Mesothelial cell of epicardium (in vitro differentiated cells): ENCODE results near the gene ORC3. TPM values are rescaled to one million over a fixed set of nuclear protein-coding genes. Genes with fewer than 3 reads are reported as not detected.

Experiments used
- DNase-seq, 2 experiments: peaks; one replicate each; pipeline ENCODE4 v3.0.0; 2021; ENCODE audit warnings: low spot score in 2 of 2; ENCODE audit not compliant: unreplicated experiment in 2 of 2
- H3K27ac Mint-ChIP-seq: 2 replicates; pipeline ENCODE4 v1.8.0; 2021; ENCODE audit warnings: mixed read lengths
- H3K27me3 Mint-ChIP-seq: 2 replicates; pipeline ENCODE4 v1.8.0; 2021; ENCODE audit warnings: low read depth, mixed read lengths
- H3K36me3 Mint-ChIP-seq: 2 replicates; pipeline ENCODE4 v1.8.0; 2021; ENCODE audit warnings: mixed read lengths
- H3K4me1 Mint-ChIP-seq: 2 replicates; pipeline ENCODE4 v1.8.0; 2021; ENCODE audit warnings: mixed read lengths
- H3K4me3 Mint-ChIP-seq: 2 replicates; pipeline ENCODE4 v1.8.0; 2021; ENCODE audit warnings: mild to moderate bottlenecking, moderate library complexity, mixed read lengths
- H3K9me3 Mint-ChIP-seq: 2 replicates; pipeline ENCODE4 v1.8.0; 2021; ENCODE audit warnings: mixed read lengths
- total RNA-seq: library from RNA; stranded (reverse); gene quantifications from 3 replicates; pipeline ENCODE4 v1.2.1, GENCODE V29; 2021
- TF ChIP-seq, protein P1 (sequence below): fragments of 200-600 bp; sonication (generic); IDR thresholded peaks from one replicate; pipeline ENCODE4 v1.5.0; 2021; ENCODE audit warnings: antibody characterized with exemption; ENCODE audit not compliant: unreplicated experiment

Gene ORC3
- total RNA-seq, 1 donor from 2014 or later = 28.0 TPM

DNA sequence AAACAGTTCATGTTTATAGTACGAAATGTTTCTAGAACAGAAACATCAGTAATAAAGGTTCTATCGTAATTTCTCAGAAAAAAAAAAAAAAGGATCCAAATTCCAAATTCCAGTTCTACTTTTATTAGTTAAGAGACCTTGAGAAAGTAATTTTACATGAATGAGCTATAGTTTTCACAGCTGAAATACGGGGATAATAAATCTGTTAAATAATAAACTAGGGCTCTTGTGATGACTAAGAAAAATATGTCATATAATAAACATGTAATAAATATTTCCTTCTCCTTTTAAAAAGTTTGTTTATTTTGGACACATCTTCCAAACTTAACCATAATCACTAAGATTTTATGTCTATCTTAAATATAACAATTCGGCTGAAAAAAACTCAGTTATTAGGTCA is 17.9 kb upstream of the ORC3 start:
- Mint-ChIP-seq H3K4me3 (no peak overlapping the region), H3K36me3 (peaks cover 16% of the 10 kb centered on the region), H3K27me3 (no peaks in the 10 kb centered on the region), H3K4me1 (peaks cover 30% of the 10 kb centered on the region), H3K9me3 (no peaks in the 10 kb centered on the region), H3K27ac (no peak overlapping the region)
- no peak for DNase-seq
- TF ChIP-seq, protein P1, sequence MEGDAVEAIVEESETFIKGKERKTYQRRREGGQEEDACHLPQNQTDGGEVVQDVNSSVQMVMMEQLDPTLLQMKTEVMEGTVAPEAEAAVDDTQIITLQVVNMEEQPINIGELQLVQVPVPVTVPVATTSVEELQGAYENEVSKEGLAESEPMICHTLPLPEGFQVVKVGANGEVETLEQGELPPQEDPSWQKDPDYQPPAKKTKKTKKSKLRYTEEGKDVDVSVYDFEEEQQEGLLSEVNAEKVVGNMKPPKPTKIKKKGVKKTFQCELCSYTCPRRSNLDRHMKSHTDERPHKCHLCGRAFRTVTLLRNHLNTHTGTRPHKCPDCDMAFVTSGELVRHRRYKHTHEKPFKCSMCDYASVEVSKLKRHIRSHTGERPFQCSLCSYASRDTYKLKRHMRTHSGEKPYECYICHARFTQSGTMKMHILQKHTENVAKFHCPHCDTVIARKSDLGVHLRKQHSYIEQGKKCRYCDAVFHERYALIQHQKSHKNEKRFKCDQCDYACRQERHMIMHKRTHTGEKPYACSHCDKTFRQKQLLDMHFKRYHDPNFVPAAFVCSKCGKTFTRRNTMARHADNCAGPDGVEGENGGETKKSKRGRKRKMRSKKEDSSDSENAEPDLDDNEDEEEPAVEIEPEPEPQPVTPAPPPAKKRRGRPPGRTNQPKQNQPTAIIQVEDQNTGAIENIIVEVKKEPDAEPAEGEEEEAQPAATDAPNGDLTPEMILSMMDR = no peak

DNA sequence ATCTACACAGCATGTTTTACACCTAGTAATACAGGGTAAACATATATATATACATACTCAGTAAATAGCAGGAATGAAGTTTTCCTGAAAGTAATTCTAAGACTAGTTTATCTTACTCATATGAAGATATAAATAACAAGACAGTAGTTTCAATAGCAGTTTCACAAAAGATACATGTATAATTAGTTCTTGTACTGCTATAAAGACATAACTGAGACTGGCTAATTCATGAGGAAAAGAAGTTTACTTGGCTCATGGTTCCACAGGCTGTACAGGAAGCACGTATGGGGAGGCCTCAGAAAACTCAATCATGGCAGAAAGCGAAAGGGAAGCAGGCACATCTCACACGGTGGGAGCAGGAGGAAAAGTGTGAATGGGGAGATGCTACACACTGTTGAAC is 17.1 kb upstream of the ORC3 start:
- Mint-ChIP-seq H3K4me3 (no peak overlapping the region), H3K36me3 (peaks cover 19% of the 10 kb centered on the region), H3K27me3 (no peaks in the 10 kb centered on the region), H3K9me3 (no peaks in the 10 kb centered on the region), H3K27ac (peak overlapping the region; percentile 68), H3K4me1 (peaks cover 30% of the 10 kb centered on the region)
- TF ChIP-seq, protein P1 = no peak
- no peak for DNase-seq

- no peak for DNase-seq
- TF ChIP-seq, protein P1 = no peak
- peaks cover 15% of the 10 kb centered on the region for H3K36me3 Mint-ChIP-seq
- H3K4me3 Mint-ChIP-seq = no peak overlapping the region
- no peaks in the 10 kb centered on the region for H3K27me3 Mint-ChIP-seq
- H3K27ac Mint-ChIP-seq = peak overlapping the region; percentile 68
- peaks cover 30% of the 10 kb centered on the region for H3K4me1 Mint-ChIP-seq
- no peaks in the 10 kb centered on the region for H3K9me3 Mint-ChIP-seq
These were observed 16.5 kb upstream of the ORC3 start for GRCh38 chr6:87573307-87574024.

GRCh38 chr6:87574237-87574804 is 15.6 kb upstream of the ORC3 start:
- TF ChIP-seq, protein P1 = no peak
- no peak for DNase-seq
- H3K9me3 Mint-ChIP-seq = no peaks in the 10 kb centered on the region
- peak overlapping the region; percentile 77 for H3K27ac Mint-ChIP-seq
- H3K4me1 Mint-ChIP-seq = peaks cover 32% of the 10 kb centered on the region
- H3K36me3 Mint-ChIP-seq = peaks cover 13% of the 10 kb centered on the region
- no peak overlapping the region for H3K4me3 Mint-ChIP-seq
- no peaks in the 10 kb centered on the region for H3K27me3 Mint-ChIP-seq

DNA sequence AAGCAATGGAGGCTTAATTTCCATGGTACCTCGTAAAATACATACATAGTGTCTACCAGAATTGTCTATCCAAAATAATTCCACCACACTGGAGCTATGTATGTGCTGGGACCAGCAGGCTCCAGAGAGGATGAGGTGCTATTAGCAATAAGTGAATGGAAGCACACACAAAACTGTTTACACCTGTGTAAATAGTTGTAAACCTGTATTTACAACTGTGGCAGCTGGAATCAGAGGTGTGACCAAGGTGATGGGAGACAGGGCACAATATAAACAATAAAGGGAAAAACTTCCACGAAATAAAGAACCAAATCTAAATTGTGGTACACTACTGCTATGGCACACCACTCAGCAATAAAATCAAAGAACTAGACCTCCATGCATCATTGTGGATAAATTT is 14.5 kb upstream of the ORC3 start:
- Mint-ChIP-seq H3K4me3 (no peak overlapping the region), H3K4me1 (peaks cover 32% of the 10 kb centered on the region), H3K9me3 (no peaks in the 10 kb centered on the region), H3K36me3 (peaks cover 18% of the 10 kb centered on the region), H3K27ac (peak overlapping the region; percentile 80), H3K27me3 (no peaks in the 10 kb centered on the region)
- no peak for DNase-seq
- TF ChIP-seq, protein P1 = no peak
